B cell (primary cell): Measurements from ENCODE around the gene UBA5. TPM values are rescaled to one million over a fixed set of nuclear protein-coding genes. Genes with fewer than 3 reads are reported as not detected.

ENCODE experiments used
- ATAC-seq: fragments of 200-7000 bp; cut with Tn5 transposase; one replicate; pipeline ENCODE4 v1.10.0; 2021; ENCODE audit warnings: low read depth, mild to moderate bottlenecking, moderate number of reproducible peaks, moderate library complexity
- CTCF ChIA-PET: fragments of 350-600 bp; sonication (Branson Sonifier 250); formaldehyde crosslinking; loops from one replicate; lab custom pipeline; 2021; ENCODE audit warnings: antibody characterized with exemption, inconsistent platforms; lab: Charles Lee
- POLR2A ChIA-PET: fragments of 350-600 bp; sonication (Branson Sonifier 250); formaldehyde crosslinking; loops from one replicate; lab custom pipeline; 2021; ENCODE audit warnings: antibody characterized with exemption; lab: Charles Lee
- DNase-seq: peaks from one replicate; pipeline ENCODE4 v3.0.0; 2013
- H2AFZ ChIP-seq: 2 replicates; pipeline ENCODE4 v1.6.1; 2012; ENCODE audit warnings: mild to moderate bottlenecking, low read depth, low read length; ENCODE audit not compliant: insufficient read depth, poor library complexity, severe bottlenecking
- H3K27ac ChIP-seq, 2 donors: 1 replicate in 1 of 2; 2 replicates in 1 of 2; pipeline ENCODE4 v1.5.1; 2012 to 2013; ENCODE audit warnings: low read length in 2 of 2, mild to moderate bottlenecking in 2 of 2, moderate library complexity in 1 of 2
- H3K27me3 ChIP-seq, 4 experiments: fragments of 200-600 bp in 1 of 4; sonication (generic) in 1 of 4; replicated peaks in 1 of 4; 1 replicate in 2 of 4; 2 replicates in 2 of 4; pipeline versions ENCODE4 v1.6.1 to v1.7.0; 2013 to 2016; ENCODE audit warnings: low read length in 3 of 4, mild to moderate bottlenecking in 2 of 4, mixed read lengths in 1 of 4, moderate library complexity in 1 of 4; ENCODE audit not compliant: insufficient read depth in 4 of 4, control insufficient read depth in 3 of 4; ENCODE audit errors: control extremely low read depth in 1 of 4
- H3K36me3 ChIP-seq, 2 experiments: replicated peaks in 1 of 2; 1 replicate in 1 of 2; 2 replicates in 1 of 2; pipeline versions ENCODE4 v1.6.1 to v1.7.1; 2013; ENCODE audit warnings: low read length in 1 of 2; ENCODE audit not compliant: insufficient read depth in 2 of 2, control insufficient read depth in 1 of 2; ENCODE audit errors: control extremely low read depth in 1 of 2, extremely low read depth in 1 of 2
- H3K4me1 ChIP-seq, 2 donors: fragments of 200-600 bp in 1 of 2; sonication (generic) in 1 of 2; 1 replicate in 1 of 2; 2 replicates in 1 of 2; pipeline versions ENCODE4 v1.5.1 to v1.6.1; 2013 to 2017; ENCODE audit warnings: low read length in 2 of 2; ENCODE audit not compliant: control insufficient read depth in 2 of 2, insufficient read depth in 2 of 2
- H3K4me2 ChIP-seq: replicated peaks from 2 replicates; pipeline ENCODE3; 2012; ENCODE audit warnings: mild to moderate bottlenecking, low read depth, low read length; ENCODE audit not compliant: poor library complexity, severe bottlenecking
- H3K4me3 ChIP-seq, 5 experiments: fragments of 200-600 bp in 1 of 5; sonication (generic) in 1 of 5; 1 replicate in 3 of 5; 2 replicates in 2 of 5; pipeline versions ENCODE4 v1.5.1 to v1.7.0; 2011 to 2016; ENCODE audit warnings: low read length in 4 of 5, mild to moderate bottlenecking in 4 of 5, low read depth in 2 of 5, control low read depth in 1 of 5, moderate library complexity in 1 of 5; ENCODE audit not compliant: insufficient read depth in 1 of 5; ENCODE audit errors: control extremely low read depth in 1 of 5, extremely low read depth in 1 of 5
- H3K79me2 ChIP-seq: fragments of 200-600 bp; sonication (generic); one replicate; pipeline ENCODE4 v1.6.0; 2016; ENCODE audit warnings: low read length; ENCODE audit not compliant: control insufficient read depth, insufficient read depth
- H3K9ac ChIP-seq: fragments of 200-600 bp; sonication (generic); 2 replicates; pipeline ENCODE4 v1.6.1; 2017; ENCODE audit warnings: mild to moderate bottlenecking, low read length, moderate library complexity
- H3K9me3 ChIP-seq, 3 donors: one replicate each; pipeline versions ENCODE4 v1.6.1 to v1.7.1; 2013; ENCODE audit warnings: low read length in 2 of 3; ENCODE audit not compliant: control insufficient read depth in 2 of 3, insufficient read depth in 1 of 3; ENCODE audit errors: control extremely low read depth in 1 of 3
- H4K20me1 ChIP-seq: 2 replicates; pipeline ENCODE4 v1.6.0; 2012; ENCODE audit warnings: mild to moderate bottlenecking, low read length; ENCODE audit not compliant: insufficient read depth, control insufficient read depth, poor library complexity, severe bottlenecking
- H3K27ac Mint-ChIP-seq: one replicate; pipeline ENCODE4 v1.8.0; 2021; ENCODE audit warnings: mixed read lengths
- H3K27me3 Mint-ChIP-seq: one replicate; pipeline ENCODE4 v1.8.0; 2021; ENCODE audit warnings: mixed read lengths
- H3K4me1 Mint-ChIP-seq: one replicate; pipeline ENCODE4 v1.8.0; 2021; ENCODE audit warnings: mixed read lengths
- H3K4me3 Mint-ChIP-seq: one replicate; pipeline ENCODE4 v1.8.0; 2021; ENCODE audit warnings: mixed read lengths
- H3K9me3 Mint-ChIP-seq: one replicate; pipeline ENCODE4 v1.8.0; 2022; ENCODE audit warnings: mixed read lengths; ENCODE audit not compliant: insufficient read depth
- CTCF ChIP-seq: fragments of 200-600 bp; IDR thresholded peaks from one replicate; pipeline ENCODE4 v1.8.0; 2022; ENCODE audit warnings: antibody characterized with exemption, mild to moderate bottlenecking
- EZH2 ChIP-seq: IDR thresholded peaks from 2 replicates; pipeline ENCODE4 v1.6.1; 2012; ENCODE audit warnings: borderline replicate concordance, low read depth, mild to moderate bottlenecking, moderate library complexity, low read length; ENCODE audit not compliant: insufficient read depth, poor library complexity, severe bottlenecking
- WGBS: methylation state at CpG from one replicate; pipeline ENCODE4 v1.1.5; 2013; ENCODE audit warnings: missing lambda C conversion rate; ENCODE audit not compliant: insufficient coverage; 5-methylcytosine and 5-hydroxymethylcytosine counted together
- intact Hi-C: fragments of 100-400 bp; cut with micrococcal nuclease; formaldehyde crosslinking; loops from one replicate; pipeline ENCODE4 v1.10.0; 2022
- polyA plus RNA-seq: library from polyadenylated mRNA; depleted of rRNA; stranded (reverse); fragments of >200 nt; gene quantifications from 2 replicates; pipeline ENCODE4 v1.2.3, GENCODE V29; 2012
- total RNA-seq, 2 donors: library from RNA; stranded (reverse); fragments of 120-200 nt in 1 of 2; gene quantifications; 1 replicate in 1 of 2; 2 replicates in 1 of 2; pipeline versions ENCODE4 v1.2.3 to v1.2.4, GENCODE V29; 2013 to 2022

UBA5 gene
- total and polyA plus RNA-seq, 2 donors (not counting 1 experiment from before 2014, with no cell fraction given) = 17.4 to 41.0 TPM

- DNase-seq = no peak
- Mint-ChIP-seq H3K9me3 (no peaks in the 10 kb centered on the region), H3K4me1 (peaks cover 7% of the 10 kb centered on the region), H3K27ac (no peak overlapping the region), H3K27me3 (no peaks in the 10 kb centered on the region), H3K4me3 (no peak overlapping the region)
- peaks cover 0 to 10% of the 10 kb centered on the region in 2 experiments for H3K36me3 ChIP-seq
- H4K20me1 ChIP-seq = no peaks in the 10 kb centered on the region
- H2AFZ ChIP-seq = no peak overlapping the region
- POLR2A ChIA-PET = no interaction called here
- H3K4me1 ChIP-seq = no peaks in the 10 kb centered on the region
- H3K79me2 ChIP-seq = no peaks in the 10 kb centered on the region
- TF ChIP-seq CTCF (no peak), EZH2 (no peak)
- H3K27me3 ChIP-seq = no peaks in the 10 kb centered on the region
- no peak for ATAC-seq
- no peak overlapping the region for H3K9ac ChIP-seq
- no peaks in the 10 kb centered on the region for H3K9me3 ChIP-seq
- intact Hi-C loops = no loop called here
- CTCF ChIA-PET = no interaction called here
- H3K4me3 ChIP-seq = no peak overlapping the region
- WGBS = no CpG with 5 or more reads among the region's 2 CpGs
- no peak overlapping the region for H3K27ac ChIP-seq
- no peak overlapping the region for H3K4me2 ChIP-seq
Measured at GRCh38 chr3:132628157-132628556, 32.0 kb upstream of the UBA5 start.

GRCh38 chr3:132629928-132630327, 30.2 kb upstream of the UBA5 start:
- no peak for ATAC-seq
- WGBS = no CpG with 5 or more reads among the region's 1 CpG
- POLR2A ChIA-PET = no interaction called here

More at GRCh38 chr3:132629928-132630327, 30.2 kb upstream of the UBA5 start:
- no peak overlapping the region for H3K9ac ChIP-seq
- H3K27ac ChIP-seq = no peak overlapping the region
- no peaks in the 10 kb centered on the region for H3K27me3 ChIP-seq
- H3K27me3 Mint-ChIP-seq = no peaks in the 10 kb centered on the region
- H3K4me2 ChIP-seq = no peak overlapping the region
- peaks cover 0 to 10% of the 10 kb centered on the region in 2 experiments for H3K36me3 ChIP-seq
- CTCF ChIA-PET = no interaction called here
- no peaks in the 10 kb centered on the region for H4K20me1 ChIP-seq
- H3K4me1 Mint-ChIP-seq = peaks cover 6% of the 10 kb centered on the region
- no peak overlapping the region for H3K27ac Mint-ChIP-seq
- H3K4me3 Mint-ChIP-seq = no peak overlapping the region
- DNase-seq = no peak
- no peaks in the 10 kb centered on the region for H3K4me1 ChIP-seq
- no peak for TF ChIP-seq CTCF
- TF ChIP-seq EZH2 = no peak
- intact Hi-C loops = no loop called here
- no peak overlapping the region for H2AFZ ChIP-seq
- H3K9me3 ChIP-seq = no peaks in the 10 kb centered on the region
- H3K79me2 ChIP-seq = no peaks in the 10 kb centered on the region
- H3K4me3 ChIP-seq = no peak overlapping the region
- H3K9me3 Mint-ChIP-seq = no peaks in the 10 kb centered on the region
